GM12865 (cell line): ENCODE measurements around the gene IRS2.
"Not testable (repeated sequence)": the region's sequence is repeated elsewhere in the genome, so short reads cannot be mapped to it uniquely, and the experiment has no call there.

Source experiments
- DNase-seq: peaks from one replicate; pipeline ENCODE4 v3.0.0; 2010; ENCODE audit warnings: low read depth
- H3K4me3 ChIP-seq: 2 replicates; pipeline ENCODE4 v1.5.1; 2011; ENCODE audit warnings: mild to moderate bottlenecking, low read depth, low read length, control low read depth
- CTCF ChIP-seq: IDR thresholded peaks from 2 replicates; pipeline ENCODE4 v1.5.1; 2011; ENCODE audit warnings: low read length, control low read depth, low read depth, inconsistent platforms; ENCODE audit not compliant: insufficient read depth; ENCODE audit errors: missing control alignments

IRS2 gene

DNA sequence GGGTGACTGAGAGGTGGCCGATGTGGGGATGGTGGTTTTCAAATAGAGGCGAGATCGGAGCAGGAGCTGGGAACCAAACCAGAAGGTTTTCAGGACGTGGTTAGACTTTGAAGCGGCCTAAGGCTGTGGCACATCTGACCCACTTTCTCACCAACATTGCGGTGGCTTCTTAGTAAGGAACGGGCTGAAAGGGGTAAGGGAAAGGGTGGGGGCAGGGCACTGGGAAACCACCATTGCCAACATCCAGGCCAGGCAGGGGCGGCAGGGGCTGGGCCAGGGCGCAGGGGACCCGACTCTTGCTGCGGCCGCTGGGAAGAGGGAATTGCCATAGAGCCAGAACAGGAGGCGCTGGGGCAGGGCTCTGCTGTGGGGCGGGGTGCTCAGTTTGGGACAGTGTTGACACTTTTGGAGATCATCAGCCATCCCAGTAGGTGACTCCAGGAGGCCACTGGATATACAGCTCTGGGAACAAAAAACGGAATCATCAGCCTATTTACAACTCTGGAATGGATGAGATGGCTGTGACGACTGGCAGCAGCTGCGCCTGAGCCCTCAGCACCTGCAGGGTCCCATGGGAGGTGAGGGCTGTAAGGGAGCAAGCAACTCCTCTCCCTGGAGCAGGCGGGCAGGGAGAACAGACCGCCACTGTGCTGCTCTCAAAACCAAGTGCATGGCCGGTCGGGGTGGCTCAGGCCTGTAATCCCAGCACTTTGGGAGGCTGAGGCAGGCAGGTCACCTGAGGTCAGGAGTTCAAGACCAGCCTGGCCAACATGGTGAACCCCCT is 52.2 kb downstream of the IRS2 start:
- DNase-seq, result no peak
- no peak overlapping the region for H3K4me3 ChIP-seq
- TF ChIP-seq CTCF, result no peak

- DNase-seq, result no peak
- TF ChIP-seq CTCF, result no peak
- H3K4me3 ChIP-seq, result no peak overlapping the region
Measured at GRCh38 chr13:109733550-109733949, 52.8 kb downstream of the IRS2 start.

DNA sequence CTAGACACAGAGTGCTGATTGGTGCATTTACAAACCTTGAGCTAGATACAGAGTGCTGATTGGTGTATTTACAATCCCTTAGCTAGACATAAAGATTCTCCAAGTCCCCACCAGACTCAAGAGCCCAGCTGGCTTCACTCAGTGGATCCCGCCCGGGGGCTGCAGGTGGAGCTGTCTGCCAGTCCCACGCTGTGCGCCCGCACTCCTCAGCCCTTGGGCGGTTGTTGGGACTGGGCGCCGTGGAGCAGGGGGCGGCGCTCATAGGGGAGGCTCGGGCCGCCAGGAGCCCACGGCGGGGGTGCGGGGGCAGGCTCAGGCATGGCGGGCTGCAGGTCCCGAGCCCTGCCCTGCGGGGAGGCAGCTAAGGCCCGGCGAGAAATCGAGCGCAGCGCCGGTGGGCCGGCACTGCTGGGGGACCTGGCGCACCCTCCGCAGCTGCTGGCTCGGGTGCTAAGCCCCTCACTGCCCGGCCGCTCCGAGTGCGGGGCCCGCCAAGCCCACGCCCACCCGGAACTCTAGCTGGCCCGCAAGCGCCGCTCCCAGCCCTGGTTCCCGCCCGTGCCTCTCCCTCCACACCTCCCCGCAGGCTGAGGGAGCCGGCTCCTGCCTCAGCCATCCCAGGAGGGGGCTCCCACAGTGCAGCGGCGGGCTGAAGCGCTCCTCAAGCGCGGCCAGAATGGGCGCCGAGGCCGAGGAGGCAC is 53.8 kb downstream of the IRS2 start:
- H3K4me3 ChIP-seq, DNase-seq: not testable (repeated sequence)

GRCh38 chr13:109730812-109731335 is 55.5 kb downstream of the IRS2 start:
- no peak for TF ChIP-seq CTCF
- no peak overlapping the region for H3K4me3 ChIP-seq
- no peak for DNase-seq

DNA sequence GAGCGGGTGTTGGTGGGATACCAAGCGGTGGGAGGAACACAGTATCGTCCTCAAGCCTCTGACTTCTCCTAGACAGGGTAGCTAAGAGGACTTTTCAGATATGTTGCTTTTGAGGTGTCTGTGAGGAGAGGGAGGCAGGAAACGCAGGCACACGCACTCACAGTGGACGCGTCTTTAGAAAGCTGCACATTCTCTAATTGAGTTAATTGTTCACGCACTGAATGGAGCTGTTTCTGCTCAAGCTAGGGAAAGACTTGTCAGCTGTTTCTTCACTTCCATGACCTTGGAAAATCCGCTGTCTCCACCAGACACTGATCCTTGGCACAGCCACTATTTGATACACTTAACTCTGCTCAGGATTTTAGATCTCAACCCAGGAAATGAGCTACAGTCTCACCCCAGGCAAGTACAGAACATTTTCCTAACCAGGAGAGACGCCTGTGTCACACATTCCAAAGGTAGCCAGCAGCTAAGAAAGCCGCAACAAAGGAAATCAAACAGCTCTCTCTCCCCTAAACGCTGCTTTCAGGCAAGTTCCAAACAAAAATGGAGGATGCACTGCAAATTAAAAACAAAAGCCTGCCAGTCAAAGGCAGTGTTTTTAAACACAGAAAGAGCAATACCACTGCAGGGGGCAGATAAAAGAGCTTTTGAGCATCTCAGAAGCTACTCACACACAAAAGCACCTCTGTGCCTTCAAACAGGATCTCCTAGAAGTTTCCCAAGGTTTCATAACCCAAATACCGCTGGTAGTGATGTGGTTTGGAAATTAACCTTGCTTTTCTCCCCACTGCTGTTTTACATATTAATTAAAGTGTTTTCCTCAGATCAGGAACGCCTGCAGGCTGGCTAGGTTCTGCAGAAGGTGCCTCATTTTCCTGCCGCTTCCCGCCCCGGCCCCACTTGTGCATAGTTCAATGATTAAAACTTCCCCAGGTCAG is 57.3 kb downstream of the IRS2 start:
- no peak for DNase-seq
- no peak for TF ChIP-seq CTCF
- no peak overlapping the region for H3K4me3 ChIP-seq

DNA sequence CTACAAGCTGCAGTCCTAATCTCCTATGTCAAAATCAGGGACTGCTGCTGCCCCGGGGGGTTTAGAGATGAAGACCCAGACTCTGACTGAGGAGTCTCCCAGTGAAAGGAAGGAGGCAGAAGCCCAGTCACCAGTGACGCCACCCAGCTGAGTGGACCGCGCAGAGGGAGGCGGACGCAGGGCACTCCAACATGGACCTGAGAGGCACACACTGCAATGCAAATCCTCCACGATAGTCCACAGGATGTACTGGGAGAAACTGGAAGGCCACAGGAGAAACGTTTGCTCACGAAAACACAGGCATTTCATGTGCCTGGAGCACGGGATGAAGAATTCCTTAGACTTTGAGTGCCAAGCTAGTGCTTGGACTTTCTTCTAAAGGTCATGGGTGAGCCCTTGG is 58.3 kb downstream of the IRS2 start:
- no peak overlapping the region for H3K4me3 ChIP-seq

More for the DNA sequence above, 58.3 kb downstream of the IRS2 start:
- no peak for TF ChIP-seq CTCF
- DNase-seq, result no peak
